Gastrocnemius medialis (tissue), 4 donors: ENCODE data around the gene ATP4B. TPM values are rescaled to one million over a fixed set of nuclear protein-coding genes. Genes with fewer than 3 reads are reported as not detected.

Source experiments
- ATAC-seq, 2 donors: fragments of 150-250 bp; one replicate each; pipeline ENCODE4 v1.9.1; 2016
- DNase-seq, 2 donors: peaks; one replicate each; pipeline ENCODE4 v3.0.0-alpha.2; 2019
- H3K27ac ChIP-seq, 4 donors: fragments of 200-600 bp; sonication (generic); 1 replicate in 1 of 4; 2 replicates in 3 of 4; pipeline ENCODE4 v1.5.1; 2016 to 2018; ENCODE audit warnings: mild to moderate bottlenecking in 2 of 4, moderate library complexity in 1 of 4
- H3K27me3 ChIP-seq, 3 donors: fragments of 200-600 bp; sonication (generic) in 2 of 3; 1 replicate in 1 of 3; 2 replicates in 2 of 3; pipeline versions ENCODE4 v1.5.1 to v1.6.0; 2016 to 2019; ENCODE audit warnings: mild to moderate bottlenecking in 1 of 3, moderate library complexity in 1 of 3
- H3K36me3 ChIP-seq, 2 donors: fragments of 200-600 bp; sonication (generic) in 1 of 2; one replicate each; pipeline ENCODE4 v1.5.1; 2017 to 2018
- H3K4me1 ChIP-seq, 2 donors: fragments of 200-600 bp; sonication (generic) in 1 of 2; one replicate each; pipeline ENCODE4 v1.5.1; 2016 to 2017; ENCODE audit warnings: mild to moderate bottlenecking in 2 of 2
- H3K4me3 ChIP-seq, 4 donors: fragments of 200-600 bp; sonication (generic) in 3 of 4; 1 replicate in 1 of 4; 2 replicates in 3 of 4; pipeline ENCODE4 v1.5.1; 2016 to 2019; ENCODE audit warnings: mild to moderate bottlenecking in 2 of 4
- H3K9me3 ChIP-seq, 3 donors: fragments of 200-600 bp; sonication (generic) in 2 of 3; 1 replicate in 1 of 3; 2 replicates in 2 of 3; pipeline ENCODE4 v1.5.1; 2016 to 2019
- CTCF ChIP-seq, 5 experiments: fragments of 450-650 bp in 3 of 5; fragments of 200-600 bp in 2 of 5; sonication (generic) in 2 of 5; IDR thresholded peaks in 4 of 5; conservative IDR thresholded peaks in 1 of 5; 1 replicate in 4 of 5; 2 replicates in 1 of 5; pipeline ENCODE4 v1.5.1; 2016 to 2019; ENCODE audit warnings: antibody characterized with exemption in 5 of 5, mild to moderate bottlenecking in 3 of 5, moderate library complexity in 3 of 5
- POLR2A ChIP-seq, 2 donors: fragments of 450-650 bp; IDR thresholded peaks; one replicate each; pipeline ENCODE4 v1.6.1; 2017; ENCODE audit warnings: antibody characterized with exemption in 2 of 2, mild to moderate bottlenecking in 2 of 2, moderate library complexity in 2 of 2
- in situ Hi-C, 4 donors: fragments of 200-750 bp; cut with MboI; loops; one replicate each; pipeline versions ENCODE4 v1.15.0 to v1.8.0; 2017; ENCODE audit warnings: low sequenced_read_pairs in 4 of 4
- intact Hi-C: fragments of 100-400 bp; cut with DNase I; formaldehyde crosslinking; loops from one replicate; pipeline ENCODE4 v1.15.1; 2023; ENCODE audit warnings: low total_unique reads
- total RNA-seq, 4 donors: library from RNA; depleted of rRNA; stranded (reverse); fragments of >200 nt; gene quantifications; one replicate each; pipeline versions ENCODE4 v1.1.0 to v1.2.3, GENCODE V29; 2016

The ATP4B gene
- total RNA-seq, 4 donors from 2014 or later = not detected

DNA sequence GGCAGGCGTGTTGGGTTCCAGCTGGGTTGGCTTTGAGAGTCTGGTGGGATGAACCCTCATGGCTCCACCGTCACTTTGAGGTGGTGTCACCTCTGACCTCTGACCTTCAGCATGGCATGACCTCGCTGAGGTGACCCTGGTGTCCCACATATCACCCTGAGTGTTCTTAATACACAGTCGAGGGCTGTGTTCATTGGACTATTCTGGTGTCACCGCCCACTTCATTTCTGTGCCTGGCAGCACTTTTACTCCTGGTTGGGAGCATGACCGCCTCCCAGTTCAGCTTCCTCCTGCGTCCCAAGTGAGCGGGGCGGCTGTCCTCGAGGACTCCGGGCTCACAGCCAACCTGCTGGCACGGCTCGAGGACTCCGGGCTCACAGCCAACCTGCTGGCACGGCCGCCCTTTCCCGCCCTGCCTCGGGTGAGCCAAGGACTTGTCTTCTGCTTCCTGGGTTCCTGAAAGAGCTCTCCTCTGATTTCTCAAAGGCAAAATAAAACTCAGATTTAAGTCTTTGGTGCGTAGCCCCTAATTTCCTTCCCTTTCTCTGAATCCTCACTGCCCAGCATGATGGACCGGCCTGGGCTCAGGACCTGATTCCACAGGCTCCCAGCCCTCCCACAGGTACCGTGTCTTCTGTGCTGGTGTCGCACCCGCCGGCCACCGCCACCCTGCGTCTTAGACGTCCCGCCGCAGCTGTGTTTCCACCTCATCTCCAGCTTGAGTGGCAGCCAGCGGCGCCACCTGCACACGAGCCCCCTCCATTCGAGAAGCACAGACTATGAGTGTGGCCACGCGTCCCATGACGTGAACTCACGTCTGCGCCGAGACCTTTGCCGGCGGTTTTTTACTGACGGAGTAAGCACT, 10.4 kb downstream of the ATP4B start:
- H3K27me3 ChIP-seq = no peaks in the 10 kb centered on the region
- H3K4me3 ChIP-seq = no peak overlapping the region
- ATAC-seq (peak; percentile 47 to 88), DNase-seq (peak; percentile 45 to 77)
- H3K27ac ChIP-seq = no peak overlapping the region
- intact Hi-C loops = no loop called here
- in situ Hi-C loops = no loop called here
- H3K4me1 ChIP-seq = peaks cover 0 to 3% of the 10 kb centered on the region in 2 donors
- TF ChIP-seq POLR2A (IDR thresholded peaks at IDR 0.05) = no peak
- no peak for TF ChIP-seq CTCF (IDR thresholded peaks at IDR 0.05 in 4 of 5, conservative IDR thresholded peaks at IDR 0.05 in 1 of 5)
- no peaks in the 10 kb centered on the region for H3K9me3 ChIP-seq
- no peaks in the 10 kb centered on the region for H3K36me3 ChIP-seq

GRCh38 chr13:113646921-113647340, 11.1 kb downstream of the ATP4B start:
- H3K4me1 ChIP-seq = peaks cover 0 to 3% of the 10 kb centered on the region in 2 donors
- in situ Hi-C loops (no loop called here), intact Hi-C loops (no loop called here)
- ATAC-seq = peak in 1 of 2 donors; percentile 8
- H3K9me3 ChIP-seq = no peaks in the 10 kb centered on the region
- TF ChIP-seq CTCF (IDR thresholded peaks at IDR 0.05 in 4 of 5, conservative IDR thresholded peaks at IDR 0.05 in 1 of 5) (no peak), POLR2A (IDR thresholded peaks at IDR 0.05) (no peak)
- no peaks in the 10 kb centered on the region for H3K27me3 ChIP-seq
- H3K36me3 ChIP-seq = no peaks in the 10 kb centered on the region
- no peak for DNase-seq
- H3K4me3 ChIP-seq = no peak overlapping the region
- no peak overlapping the region for H3K27ac ChIP-seq

GRCh38 chr13:113646376-113646775, 11.6 kb downstream of the ATP4B start:
- no peak for ATAC-seq
- in situ Hi-C loops = no loop called here
- peaks cover 0 to 3% of the 10 kb centered on the region in 2 donors for H3K4me1 ChIP-seq
- TF ChIP-seq POLR2A (IDR thresholded peaks at IDR 0.05) (no peak), CTCF (IDR thresholded peaks at IDR 0.05 in 4 of 5, conservative IDR thresholded peaks at IDR 0.05 in 1 of 5) (no peak)
- intact Hi-C loops = no loop called here
- no peaks in the 10 kb centered on the region for H3K36me3 ChIP-seq
- H3K27me3 ChIP-seq = no peaks in the 10 kb centered on the region
- no peak for DNase-seq
- no peak overlapping the region for H3K4me3 ChIP-seq
- H3K27ac ChIP-seq = no peak overlapping the region
- H3K9me3 ChIP-seq = no peaks in the 10 kb centered on the region

GRCh38 chr13:113645329-113645728, 12.7 kb downstream of the ATP4B start:
- intact Hi-C loops = no loop called here
- DNase-seq = no peak
- Histone ChIP-seq H3K4me1 (peaks cover 0 to 3% of the 10 kb centered on the region in 2 donors), H3K9me3 (no peaks in the 10 kb centered on the region), H3K4me3 (no peak overlapping the region), H3K36me3 (peaks cover 0 to 7% of the 10 kb centered on the region in 2 donors), H3K27me3 (no peaks in the 10 kb centered on the region), H3K27ac (no peak overlapping the region)
- no peak for ATAC-seq
- TF ChIP-seq CTCF (IDR thresholded peaks at IDR 0.05 in 4 of 5, conservative IDR thresholded peaks at IDR 0.05 in 1 of 5) (no peak), POLR2A (IDR thresholded peaks at IDR 0.05) (no peak)
- in situ Hi-C loops = no loop called here
